NCI-H345 treated with DMSO at 0.1 percent for 48 hours (cell line): ENCODE results near the gene ST14.
"Not testable (repeated sequence)": the region's sequence is repeated elsewhere in the genome, so short reads cannot be mapped to it uniquely, and the experiment has no call there.

Experiments used
- DNase-seq: peaks from one replicate; lab custom pipeline; 2025; ENCODE audit not compliant: unreplicated experiment; lab: John Stamatoyannopoulos, UW

The ST14 gene

DNA sequence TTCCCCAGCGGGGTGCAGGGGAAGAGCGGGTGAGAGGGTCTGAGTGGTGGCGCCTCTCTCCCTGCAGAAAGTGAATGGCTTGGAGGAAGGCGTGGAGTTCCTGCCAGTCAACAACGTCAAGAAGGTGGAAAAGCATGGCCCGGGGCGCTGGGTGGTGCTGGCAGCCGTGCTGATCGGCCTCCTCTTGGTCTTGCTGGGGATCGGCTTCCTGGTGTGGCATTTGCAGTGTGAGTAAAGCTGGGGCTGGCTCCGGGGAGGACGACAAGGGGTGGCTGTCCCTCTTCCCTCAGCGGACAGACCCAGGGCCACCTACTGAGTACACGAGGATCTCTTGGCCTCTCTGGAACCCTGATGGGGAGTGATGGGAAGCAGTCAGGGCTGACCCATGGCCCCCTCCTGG lies 28.5 kb downstream of the ST14 start:
- DNase-seq: no peak

- no peak for DNase-seq
Measured at GRCh38 chr11:130188585-130189347, 29.2 kb downstream of the ST14 start.

- DNase-seq: no peak
Measured at GRCh38 chr11:130189492-130190210, 30.1 kb downstream of the ST14 start.

GRCh38 chr11:130190371-130190881 lies 30.8 kb downstream of the ST14 start:
- DNase-seq: peak; percentile 75

GRCh38 chr11:130191896-130192295 lies 32.3 kb downstream of the ST14 start:
- DNase-seq: no peak

- no peak for DNase-seq
Measured at GRCh38 chr11:130192845-130193267, 33.3 kb downstream of the ST14 start.

- DNase-seq: not testable (repeated sequence)
Measured at GRCh38 chr11:130193551-130193950, 34.0 kb downstream of the ST14 start.

DNA sequence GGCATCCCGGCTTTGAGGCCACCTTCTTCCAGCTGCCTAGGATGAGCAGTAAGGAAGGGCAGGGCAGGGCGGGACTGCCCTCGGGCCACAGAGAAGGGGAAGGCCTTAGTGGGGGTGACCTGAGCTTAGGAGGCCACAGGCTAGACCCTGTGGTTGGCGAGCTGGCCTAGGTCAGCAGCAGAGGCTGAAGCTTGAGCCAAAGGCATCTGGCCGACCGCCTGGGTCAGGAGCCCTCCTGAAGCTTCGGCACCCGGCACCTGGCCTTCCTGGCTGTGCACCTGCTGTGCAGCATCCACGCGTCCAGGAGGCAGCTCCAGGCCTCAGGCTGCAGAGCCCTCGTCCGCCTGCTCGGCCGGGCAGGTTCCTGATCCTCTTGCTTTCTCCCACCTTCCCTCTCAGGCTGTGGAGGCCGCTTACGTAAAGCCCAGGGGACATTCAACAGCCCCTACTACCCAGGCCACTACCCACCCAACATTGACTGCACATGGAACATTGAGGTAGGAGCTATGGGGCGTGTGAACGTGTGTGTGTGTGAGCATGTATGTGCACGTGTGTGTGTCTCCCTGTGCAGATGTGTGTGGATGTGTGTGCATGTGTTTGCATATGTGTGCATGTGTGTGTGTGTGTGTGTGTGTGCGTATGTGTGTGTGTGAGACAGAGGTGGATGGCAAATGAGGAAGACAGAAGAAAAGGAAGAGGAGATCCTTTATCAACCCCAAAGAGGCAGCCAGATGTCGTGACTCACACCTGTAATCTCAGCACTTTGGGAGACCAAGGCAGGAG lies 34.9 kb downstream of the ST14 start:
- no peak for DNase-seq

DNA sequence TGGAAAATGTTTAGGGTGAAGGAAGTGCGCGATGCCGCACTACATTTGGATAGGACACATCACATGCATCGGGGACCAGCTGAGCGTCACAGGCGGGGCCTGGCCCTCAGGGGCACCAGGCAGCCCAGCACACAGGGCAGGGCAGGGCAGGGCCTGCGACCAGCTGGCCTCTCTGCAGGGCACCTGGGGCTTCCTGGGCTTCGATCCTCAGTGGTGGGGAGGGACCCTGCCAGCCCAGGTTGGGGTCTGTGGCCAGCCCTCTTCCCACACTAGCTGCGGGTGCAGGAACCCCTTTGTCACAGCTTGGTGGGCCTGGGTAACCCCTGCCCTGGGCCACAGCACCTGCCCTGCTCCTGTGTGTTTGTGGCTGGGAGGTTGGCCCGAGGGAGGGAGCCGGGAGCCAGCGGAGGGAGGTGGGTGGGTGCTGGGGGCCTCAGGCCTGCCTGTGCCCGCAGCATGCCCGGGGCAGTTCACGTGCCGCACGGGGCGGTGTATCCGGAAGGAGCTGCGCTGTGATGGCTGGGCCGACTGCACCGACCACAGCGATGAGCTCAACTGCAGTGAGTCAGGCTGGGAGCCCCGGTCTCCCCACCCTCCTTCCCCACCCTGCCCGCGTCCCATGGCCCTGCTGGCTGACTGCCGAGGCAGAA lies 37.9 kb downstream of the ST14 start:
- DNase-seq: no peak

- no peak for DNase-seq
Measured at GRCh38 chr11:130198292-130198691, 38.7 kb downstream of the ST14 start.

DNA sequence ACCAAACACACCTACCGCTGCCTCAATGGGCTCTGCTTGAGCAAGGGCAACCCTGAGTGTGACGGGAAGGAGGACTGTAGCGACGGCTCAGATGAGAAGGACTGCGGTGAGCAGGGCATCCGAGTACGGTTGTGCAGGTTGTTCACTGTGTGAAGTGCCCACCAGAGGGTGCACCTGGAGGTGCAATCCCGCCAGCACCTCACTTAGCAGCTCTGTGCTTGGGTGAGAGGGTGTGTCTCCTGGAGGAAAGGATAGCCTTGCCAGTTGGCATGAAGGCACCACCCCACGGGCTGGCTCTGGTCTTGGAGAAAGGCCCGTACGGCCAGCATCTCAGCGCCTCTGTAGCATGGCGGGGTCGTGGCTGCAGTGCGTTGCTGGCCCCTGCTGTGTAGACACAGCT lies 39.4 kb downstream of the ST14 start:
- no peak for DNase-seq

- DNase-seq: no peak
Measured at GRCh38 chr11:130199792-130200191, 40.2 kb downstream of the ST14 start.

DNA sequence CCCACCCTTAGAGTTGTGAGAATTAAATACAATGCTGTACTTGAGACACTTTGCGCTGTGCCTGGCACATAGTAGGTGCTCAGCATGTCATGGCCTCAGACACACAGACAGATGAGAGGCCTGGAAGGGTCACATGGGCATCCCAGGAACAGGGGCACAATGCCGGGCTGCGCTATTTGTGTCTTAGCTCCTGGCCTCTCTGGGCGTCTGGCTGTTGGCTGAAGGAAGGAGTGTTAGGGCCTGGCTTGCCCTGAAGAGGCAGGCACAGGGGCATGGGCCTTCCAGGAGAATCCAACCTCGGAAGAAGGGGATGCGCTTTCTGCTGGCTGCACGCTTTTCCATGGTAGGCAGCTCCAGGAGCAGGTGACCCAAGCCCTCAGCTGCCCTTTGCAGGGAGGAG lies 41.4 kb downstream of the ST14 start:
- DNase-seq: no peak

DNA sequence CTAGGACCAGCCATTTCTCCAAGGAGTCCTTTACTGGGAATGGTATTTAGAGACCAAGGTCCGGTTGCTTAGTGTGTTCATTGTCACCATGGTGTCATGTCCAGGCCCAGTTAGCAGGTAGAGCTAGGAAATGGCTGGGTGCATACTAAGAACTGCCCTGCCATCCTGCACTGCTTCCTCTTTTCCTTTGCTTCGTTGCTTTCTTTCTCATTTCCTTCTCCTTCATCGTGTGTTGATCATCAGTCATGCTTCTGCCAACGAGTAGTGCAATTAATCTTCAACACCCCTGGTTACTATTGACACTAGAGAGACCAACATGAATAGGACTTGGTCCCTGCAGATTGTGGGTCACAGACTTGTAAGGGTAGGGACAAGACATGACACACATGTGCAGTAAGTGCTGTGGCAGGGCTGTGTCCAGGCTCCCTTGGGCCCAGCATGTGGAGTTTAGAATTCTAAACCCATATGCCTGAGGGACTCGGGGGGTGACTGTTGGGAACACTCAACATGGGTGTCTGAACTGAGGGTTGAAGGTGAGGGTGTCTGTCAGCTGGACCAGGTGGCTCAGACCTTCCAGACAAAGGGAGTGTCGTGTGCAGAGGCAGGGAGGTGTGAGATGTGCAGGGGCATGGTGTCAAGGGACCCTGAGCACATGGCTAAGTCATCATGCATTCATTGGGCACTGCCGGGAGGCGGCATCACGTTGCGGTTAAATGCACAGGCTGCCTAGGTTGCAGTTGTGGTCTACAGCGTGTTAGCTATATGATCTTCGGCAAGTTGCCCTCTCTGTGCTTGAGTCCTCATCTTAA lies 42.6 kb downstream of the ST14 start:
- DNase-seq: no peak

DNA sequence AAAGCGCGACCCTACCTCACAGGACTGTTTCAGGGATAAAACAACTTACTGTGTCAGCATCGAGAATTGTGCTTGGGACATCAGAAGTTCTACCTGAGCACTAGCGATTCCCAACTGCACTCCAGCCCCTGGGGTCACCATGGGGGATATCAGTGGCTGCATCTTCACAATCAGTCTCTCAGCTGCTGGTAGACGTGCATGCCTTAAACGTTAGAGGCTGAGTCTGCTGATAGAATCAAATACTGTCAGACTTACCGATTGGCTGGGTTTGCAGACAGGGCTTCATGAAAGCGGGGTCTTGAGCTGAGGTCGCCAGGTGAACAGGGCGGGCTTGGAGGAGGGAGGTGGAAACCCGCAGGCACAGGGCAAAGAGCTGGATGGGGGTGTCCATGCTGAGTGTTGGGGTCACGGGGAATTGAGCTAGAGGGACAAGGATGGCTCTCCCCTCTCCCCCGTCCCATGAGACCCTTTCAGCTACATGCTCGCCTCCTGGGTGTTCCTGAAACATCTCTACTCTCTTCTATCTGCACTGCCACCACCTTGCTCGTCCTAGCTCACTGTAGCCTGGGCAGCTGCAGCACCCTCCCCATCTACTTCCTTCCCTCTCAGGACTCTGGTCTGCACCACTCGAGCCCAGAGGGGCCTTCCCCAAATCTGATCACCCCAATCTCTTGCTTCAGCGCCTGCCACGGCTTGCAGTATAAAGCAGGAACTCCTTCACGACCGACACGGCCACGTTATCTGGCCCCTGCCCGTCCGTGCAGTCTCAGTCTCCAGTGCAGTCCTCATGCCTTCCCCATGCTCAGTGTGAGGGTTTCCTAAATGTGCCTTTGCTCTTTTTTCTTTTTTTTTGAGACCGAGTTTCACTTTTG lies 43.5 kb downstream of the ST14 start:
- no peak for DNase-seq

- no peak for DNase-seq
Measured at GRCh38 chr11:130203766-130204702, 44.5 kb downstream of the ST14 start.

GRCh38 chr11:130204703-130205095 lies 45.1 kb downstream of the ST14 start:
- no peak for DNase-seq

- no peak for DNase-seq
Measured at GRCh38 chr11:130206141-130206540, 46.6 kb downstream of the ST14 start.
